COLO668 (cell line): ENCODE measurements around the gene SPP1.
"Not testable (repeated sequence)": the region's sequence is repeated elsewhere in the genome, so short reads cannot be mapped to it uniquely, and the experiment has no call there.

Experiments
- DNase-seq: peaks from one replicate; lab custom pipeline; 2025; ENCODE audit not compliant: unreplicated experiment; lab: John Stamatoyannopoulos, UW

SPP1 gene

DNA sequence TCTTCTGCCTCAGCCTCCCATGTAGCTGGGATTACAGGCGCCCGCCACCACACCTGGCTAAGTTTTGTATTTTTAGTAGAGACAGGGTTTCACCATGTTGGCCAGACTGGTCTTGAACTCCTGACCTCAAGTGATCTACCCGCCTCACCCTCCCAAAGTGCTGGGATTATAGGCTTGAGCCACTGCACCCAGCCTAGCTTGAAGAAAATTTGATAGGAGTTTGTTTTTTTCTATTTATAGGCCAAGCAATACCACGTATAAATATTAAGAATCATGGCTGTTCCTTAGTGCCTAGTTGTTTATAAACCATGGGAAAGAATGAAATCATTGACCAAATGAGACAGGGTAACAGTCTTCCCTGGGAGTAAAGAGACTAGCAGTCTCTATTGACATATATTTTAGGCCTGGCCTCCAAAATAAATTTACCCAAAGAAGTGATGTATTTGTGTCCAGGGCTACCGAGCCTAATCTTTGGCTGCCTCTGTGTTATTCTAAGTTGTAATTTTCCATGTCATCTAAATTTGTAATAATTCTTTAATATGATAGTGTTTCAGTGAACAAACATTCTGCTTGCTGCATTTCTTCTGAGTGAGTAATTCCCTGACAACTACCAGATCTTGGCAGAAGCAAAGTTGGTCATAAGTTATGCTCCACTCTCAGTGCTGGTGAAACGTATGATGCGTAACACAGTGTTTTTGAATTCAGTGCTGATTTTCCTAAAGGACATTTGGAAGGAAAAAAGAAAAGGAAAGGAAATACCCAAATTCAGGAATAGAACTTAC, 42.2 kb downstream of the SPP1 start:
- no peak for DNase-seq

DNA sequence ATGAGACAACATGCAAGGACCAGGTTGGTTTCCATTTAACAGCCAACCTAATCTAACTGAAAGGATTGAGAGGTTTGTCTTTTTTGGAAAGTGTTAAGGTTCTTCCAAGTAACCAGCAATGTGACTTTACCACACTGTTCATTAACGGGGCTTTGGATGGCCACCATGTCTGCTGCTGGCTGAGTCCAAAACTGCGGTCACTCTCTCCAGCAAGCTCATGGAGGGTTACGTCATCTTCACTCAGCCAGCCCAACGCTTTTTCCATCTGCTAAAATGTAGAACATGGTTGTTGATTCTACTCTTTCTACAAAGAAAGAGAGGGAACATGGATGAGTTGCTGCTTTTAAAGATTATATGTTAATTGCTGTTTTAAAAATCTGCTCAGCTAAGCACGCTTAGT, 43.0 kb downstream of the SPP1 start:
- DNase-seq, result no peak

DNA sequence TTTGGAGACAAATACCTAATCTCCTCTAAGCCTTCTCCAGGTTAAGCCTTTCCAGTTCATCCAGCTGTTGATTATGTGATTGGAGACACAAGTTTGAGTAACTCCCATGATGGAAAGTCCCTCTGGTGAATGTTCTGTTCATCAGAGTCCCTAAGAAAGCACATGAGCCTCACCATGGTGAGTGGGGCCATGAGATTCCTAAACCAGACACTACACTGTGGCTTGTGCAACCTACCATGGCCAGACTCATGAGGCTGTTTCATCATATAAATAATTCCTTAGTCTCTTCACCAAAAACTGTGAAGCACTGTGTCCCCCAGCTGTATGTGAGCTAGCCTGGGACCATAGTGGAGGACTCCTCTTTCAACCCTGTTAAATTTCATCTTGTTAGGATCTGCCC, 46.3 kb downstream of the SPP1 start:
- DNase-seq, result no peak

DNA sequence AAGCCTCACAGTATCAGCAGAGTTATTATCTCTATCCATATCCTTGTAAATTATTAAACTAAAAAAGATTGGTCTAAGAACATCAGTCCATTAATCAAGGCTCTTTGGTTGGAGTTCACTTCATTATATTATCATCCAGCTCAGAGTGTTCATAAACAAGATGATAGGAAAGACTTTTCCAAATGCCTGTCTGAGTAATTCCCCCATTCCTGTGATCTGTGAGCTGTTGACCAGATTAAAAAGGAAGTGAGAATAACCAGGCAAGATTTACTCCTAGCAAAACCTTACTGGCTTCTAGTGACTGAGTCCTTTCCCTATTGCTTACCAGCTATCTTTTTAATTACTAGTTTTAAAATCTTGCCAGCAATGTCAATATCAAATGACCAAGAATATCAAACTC, 46.8 kb downstream of the SPP1 start:
- DNase-seq, result no peak

DNA sequence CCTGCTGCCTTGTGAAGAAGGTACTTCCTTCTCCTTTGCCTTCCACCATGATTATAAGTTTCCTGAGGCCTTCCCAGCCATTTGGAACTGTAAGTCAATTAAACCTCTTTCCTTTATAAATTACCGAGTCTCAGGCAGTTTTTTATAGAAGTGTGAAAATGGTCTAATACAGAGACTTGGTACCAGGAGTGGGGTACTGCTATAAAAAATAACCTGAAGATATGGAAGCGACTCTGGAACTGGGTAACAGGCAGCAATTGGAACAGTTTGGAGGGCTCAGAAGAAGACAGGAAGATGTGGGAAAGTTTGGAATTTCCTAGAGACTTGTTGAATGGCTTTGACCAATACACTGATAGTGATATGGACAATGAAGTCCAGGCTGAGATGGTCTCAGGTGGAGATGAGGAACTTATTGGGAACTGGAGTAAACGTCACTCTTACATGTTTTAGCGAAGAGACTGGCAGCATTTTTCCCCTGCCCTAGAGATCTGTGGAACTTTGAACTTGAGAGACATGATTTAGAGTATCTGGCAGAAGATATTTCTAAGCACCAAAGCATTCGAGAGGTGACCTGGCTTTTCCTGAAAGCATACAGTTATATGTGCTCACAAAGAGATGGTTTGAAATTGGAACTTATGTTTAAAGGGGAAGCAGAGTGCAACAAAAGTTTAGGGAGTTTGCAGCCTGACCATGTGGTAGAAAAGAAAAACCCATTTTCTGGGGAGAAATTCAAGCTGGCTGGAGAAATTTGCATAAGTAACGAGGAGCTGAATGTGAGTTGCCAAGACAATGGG, 50.6 kb downstream of the SPP1 start:
- not testable (repeated sequence) for DNase-seq

DNA sequence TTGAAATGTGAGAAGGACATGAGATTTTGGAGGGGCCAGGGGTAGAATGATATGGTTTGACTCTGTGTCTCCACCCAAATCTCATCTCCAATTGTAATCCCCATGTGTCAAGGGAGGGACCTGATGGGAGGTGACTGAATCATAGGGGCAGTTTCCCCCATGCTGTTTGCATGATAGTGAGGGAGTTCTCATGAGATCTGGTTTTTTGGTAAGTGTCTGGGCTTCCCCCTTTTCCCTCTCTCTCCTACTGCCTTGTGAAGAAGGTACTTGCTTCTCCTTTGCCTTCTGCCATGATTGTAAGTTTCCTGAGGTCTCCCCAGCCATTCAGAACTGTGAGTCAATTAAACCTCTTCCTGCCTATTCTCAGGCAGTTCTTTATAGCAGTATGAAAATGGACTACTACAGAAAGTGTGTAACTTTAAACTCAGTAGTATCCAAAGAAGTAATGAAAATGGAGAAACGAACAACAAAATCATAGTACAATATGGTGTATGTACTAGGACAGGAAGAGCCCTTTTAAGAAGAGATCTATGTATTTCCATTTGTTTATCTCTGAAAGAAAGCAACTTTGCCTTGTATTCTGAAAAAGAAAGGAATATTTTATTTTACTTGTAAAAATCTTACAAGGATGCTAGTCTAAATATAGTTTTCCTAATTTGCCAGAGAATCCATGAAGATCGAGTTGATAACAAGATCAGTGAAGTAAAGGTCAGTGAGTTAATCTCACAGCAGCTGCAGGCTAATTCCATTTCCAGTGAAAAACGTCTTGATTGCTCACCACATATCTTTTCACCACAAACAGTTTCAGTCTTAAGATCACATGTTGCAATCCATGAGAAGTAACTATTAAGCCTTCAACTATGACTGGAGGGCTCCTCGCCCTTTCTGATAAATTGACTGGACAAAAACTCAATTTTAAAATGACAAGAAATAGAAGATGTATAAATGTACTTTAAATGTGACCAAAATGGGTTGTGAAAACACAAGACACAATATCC, 52.4 kb downstream of the SPP1 start:
- no peak for DNase-seq

DNA sequence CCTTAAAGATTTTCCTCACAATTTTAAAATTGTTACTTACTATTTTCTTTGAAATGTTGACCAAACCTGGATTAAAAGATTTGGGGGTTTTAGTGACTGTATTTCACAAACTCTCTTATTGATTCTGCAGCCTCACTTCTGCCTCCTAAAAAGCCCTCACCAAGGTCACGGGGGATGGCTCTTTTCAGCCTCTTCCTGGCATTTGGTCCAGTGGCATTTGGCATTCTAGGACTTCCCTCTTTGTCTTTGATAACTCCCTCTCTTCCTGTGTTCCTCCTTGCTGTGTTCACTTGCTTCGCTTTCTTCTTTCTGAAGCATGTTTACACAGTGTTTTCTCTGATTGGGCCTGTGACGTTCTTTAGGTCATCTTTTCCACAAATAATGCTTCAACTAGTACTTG, 53.4 kb downstream of the SPP1 start:
- no peak for DNase-seq

DNA sequence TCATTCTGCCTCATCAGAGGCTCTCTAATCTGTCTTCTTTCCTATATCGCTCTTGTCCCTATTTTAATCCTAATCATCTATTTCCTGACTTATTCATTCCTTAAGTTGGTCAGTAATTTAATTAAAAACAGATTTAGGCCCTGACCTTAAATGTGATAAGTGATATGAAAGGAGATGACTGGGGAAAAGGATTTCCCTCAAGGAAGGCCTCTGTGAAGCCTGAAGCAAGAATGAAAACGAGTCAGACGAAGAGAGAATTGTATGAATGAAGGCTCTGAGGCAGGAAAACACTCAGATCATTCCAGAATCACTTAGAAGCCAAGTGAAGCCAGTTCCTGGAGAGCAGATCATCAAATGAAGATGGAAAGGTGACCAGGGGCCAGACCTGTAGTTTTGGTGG, 54.0 kb downstream of the SPP1 start:
- DNase-seq, result no peak

DNA sequence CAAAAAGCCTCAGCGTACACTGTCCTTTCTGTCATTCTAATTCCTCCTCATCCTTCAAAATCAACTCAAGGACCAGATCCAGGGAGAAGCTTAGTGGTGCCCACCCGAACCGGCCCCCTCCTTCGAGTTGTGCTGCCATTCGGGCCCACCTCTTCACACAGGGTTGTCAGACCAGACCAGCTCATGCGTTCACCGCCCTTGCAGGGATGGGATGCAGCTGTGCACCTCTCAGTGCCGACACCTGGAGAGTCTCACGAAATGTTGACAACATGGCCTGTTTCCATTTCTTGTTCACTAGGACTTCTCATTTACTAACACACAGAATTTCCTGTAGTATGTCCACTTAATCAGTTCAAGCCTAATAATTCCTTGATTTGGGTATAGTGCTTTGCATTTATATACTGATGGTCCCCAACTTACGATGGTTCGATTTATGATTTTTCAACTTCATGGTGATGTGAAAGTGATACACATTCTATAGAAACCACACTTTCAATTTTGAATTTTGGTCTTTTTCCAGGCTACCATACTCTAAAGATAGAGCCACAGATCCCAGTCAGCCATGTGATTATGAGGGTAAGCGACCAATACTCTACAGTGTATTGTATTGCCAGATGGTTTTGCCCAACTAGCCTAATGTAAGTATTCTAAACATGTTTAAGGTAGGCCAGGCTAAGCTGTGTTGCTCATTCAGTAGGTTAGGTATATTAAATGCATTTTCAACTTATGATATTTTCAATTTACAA, 55.2 kb downstream of the SPP1 start:
- DNase-seq, result no peak
